ENCODE measurements around the gene CLPTM1.

DNA sequence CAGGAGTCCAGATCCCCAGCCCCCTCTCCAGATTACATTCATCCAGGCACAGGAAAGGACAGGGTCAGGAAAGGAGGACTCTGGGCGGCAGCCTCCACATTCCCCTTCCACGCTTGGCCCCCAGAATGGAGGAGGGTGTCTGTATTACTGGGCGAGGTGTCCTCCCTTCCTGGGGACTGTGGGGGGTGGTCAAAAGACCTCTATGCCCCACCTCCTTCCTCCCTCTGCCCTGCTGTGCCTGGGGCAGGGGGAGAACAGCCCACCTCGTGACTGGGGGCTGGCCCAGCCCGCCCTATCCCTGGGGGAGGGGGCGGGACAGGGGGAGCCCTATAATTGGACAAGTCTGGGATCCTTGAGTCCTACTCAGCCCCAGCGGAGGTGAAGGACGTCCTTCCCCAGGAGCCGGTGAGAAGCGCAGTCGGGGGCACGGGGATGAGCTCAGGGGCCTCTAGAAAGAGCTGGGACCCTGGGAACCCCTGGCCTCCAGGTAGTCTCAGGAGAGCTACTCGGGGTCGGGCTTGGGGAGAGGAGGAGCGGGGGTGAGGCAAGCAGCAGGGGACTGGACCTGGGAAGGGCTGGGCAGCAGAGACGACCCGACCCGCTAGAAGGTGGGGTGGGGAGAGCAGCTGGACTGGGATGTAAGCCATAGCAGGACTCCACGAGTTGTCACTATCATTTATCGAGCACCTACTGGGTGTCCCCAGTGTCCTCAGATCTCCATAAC is 49.6 kb upstream of the CLPTM1 start, which contains the start of gene APOE:
- TF ChIP-seq CTCF (conservative IDR thresholded peaks at IDR 0.05; ENCODE audit: low read depth, low read length) (no peak), EZH2 (IDR thresholded peaks at IDR 0.05; ENCODE audit: borderline replicate concordance, low read depth, low read length, poor library complexity, severe bottlenecking) (no peak)

Measured in A673 (cell line).